Superior temporal gyrus (tissue), 1 donor: ENCODE results near the gene FTCDNL1.
A peak's percentile ranks its signal among the peaks of the same experiment; 100 is the strongest.

Source experiments
- DNase-seq: peaks from one replicate; pipeline ENCODE4 v3.0.0-alpha.2; 2016; ENCODE audit errors: extremely low spot score

FTCDNL1 gene

DNA sequence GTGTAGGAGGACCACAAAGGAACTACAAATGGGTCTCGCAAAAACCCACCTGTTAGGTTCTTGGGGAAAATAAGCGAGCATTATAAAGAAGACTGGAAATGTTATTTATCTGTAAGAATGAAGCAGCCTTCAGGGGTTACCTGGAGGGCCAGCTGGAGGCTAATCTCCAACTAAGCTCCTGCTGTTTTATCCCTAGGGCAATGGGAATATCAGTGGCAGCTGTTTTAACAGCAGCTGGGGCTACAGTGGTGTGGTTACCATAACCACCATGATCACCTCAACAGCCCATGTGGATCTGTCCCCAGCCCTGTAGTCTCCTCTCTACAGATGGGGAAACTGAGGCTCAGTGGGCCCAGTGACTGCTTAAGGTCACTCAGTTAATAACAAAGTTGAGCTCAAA is 108.1 kb downstream of the FTCDNL1 start:
- DNase-seq = no peak

DNA sequence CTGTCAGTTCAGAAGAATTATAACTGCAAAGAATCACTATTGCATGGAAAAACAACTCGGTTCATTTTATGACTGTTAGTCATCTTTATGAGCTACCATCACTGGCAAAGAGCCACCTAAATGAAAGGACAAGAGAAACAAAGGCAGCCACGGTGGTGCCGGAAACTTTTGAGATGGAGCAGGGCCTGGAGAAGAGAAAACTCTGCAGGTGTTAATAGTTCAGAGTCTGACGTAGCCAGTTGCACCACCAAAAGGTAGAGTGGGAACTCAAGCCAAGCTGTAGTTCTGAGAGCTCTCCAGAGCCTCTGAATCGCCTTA is 110.9 kb downstream of the FTCDNL1 start:
- DNase-seq = no peak

DNA sequence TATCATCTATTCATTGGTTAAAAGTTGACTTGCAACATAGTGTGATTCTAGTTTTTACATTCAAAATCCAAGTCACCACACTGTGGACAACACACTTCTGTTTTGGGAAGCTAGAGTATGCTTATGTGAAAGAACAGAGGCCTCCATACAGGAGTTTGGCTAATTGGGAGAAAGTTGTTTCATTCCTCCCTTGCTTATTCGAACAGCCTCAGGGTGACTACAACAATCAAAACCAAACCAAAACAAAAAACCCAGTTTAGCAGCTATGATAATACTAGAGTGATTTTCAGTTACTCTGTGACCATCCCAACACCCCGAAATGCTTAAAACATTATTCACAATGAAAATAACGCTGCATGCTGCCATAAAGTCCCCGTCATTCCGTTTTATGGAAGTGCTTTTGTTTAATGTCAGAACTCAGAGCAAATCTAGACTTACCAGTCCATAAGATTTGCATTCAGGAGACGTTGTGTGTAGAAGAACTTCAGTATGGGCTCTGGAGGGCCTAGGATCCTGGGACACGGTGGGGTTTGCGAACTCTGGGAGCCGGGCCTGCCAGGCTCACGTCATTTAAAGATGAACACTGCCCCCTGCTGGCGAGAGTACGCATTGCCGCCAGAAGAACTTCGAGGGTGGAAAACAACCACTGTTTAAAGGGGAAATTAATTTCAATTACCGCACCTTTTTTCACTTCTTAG is 111.4 kb downstream of the FTCDNL1 start:
- DNase-seq = peak; percentile 93

DNA sequence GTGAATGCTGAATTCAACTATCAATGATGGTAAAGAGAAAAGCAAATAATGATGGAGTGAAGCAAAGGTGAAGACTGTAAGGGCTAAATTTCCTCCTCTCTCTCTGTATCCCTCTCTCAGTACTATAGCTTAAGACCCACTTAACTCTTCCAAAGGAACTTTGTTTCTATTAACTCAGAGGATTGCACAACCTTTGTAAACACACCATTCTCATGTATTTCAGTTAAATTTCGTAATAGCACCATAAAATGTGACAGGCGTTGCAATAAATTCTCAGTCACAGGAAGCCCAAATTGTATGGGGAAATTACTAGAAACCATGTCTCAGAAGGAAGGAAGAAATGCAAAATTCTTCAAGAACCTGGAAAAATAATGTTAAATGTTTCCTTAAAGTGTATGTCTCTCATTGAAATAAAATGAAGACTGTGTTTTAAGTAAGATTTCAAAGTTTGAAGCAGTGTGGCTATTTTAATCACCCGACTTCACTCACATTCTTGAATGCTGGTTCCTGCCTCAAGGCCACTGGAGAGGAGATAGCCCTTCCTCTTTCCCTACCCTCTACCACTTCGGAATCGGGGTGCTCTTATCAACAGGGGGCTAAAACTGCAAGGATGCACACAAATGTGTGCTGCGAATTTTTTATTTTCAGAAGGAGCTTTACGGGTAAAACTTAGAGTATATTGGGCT is 112.1 kb downstream of the FTCDNL1 start:
- DNase-seq = peak; percentile 6

DNA sequence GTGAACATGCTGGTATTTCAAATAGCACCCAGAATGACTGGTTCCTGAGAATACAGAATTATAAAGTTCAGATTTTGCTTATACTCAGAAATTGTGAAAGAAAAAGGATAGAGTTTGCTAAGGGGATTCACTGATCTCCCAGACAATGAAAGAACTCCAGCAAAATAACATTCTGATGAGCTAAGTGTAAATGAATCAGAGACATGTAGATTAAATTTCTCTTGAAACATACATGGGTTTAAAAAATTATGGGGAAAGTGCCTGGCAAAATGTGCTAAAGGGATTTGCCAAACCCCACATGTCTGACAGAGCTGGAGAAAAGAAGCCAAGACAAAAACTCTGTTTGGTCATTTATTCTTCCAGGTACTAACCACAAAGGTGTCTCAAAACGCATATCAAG is 116.3 kb downstream of the FTCDNL1 start:
- no peak for DNase-seq

DNA sequence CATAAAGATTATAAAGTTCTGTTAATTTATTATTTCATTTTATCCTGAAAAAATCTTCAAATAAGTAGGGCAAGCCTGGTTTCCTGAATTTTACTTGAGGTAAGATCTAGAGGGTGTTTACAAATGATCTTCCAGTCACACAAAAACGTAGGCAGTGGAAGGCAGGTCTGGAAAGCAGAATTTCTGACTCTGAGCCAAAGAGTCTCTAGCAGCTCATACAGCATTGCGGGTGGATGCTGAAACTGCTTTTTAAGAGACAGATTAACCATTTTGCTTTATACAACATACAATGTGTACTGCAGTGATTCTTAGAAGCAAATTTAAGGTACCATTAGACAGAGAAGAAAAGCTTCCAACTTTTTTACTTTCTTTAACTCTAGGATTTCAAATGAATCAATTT is 117.0 kb downstream of the FTCDNL1 start:
- DNase-seq = peak; percentile 8

DNA sequence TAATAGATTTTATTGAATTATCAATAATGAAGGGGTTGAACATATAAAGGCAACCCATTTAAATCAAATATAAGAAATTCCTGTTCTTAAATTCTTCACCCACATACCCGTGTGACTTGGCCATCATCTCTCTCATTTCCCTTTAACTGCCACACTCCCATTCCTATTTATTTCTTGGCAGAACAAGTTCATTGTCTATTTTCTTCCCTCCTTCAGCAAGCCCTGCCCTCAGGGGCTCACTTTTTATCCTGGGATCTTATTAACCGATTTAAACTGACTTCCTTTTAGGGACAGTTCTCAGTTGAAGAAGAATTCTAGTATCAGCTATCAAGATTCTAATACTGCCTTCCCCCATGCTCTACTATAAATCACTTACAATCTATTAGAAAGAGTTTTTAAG is 123.2 kb downstream of the FTCDNL1 start:
- no peak for DNase-seq

DNA sequence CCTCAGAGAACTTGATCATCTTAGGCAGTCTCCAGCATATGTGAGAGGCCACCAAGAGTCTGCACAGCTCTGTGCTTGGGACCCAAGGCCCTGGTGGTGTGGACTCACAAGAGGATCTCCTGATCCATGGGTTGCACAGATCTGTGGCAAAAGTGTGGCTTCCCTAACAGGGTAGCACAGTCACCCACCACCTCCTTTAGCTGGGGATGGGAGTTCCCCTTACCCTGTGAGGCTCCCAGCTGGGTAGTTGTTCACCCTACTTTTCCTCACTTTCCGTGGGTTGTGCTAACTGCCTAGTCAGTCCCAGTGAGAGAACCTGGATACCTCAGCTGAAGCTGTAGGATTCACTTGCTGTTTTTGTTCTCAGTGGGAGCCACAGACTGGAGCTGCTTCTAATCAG is 123.7 kb downstream of the FTCDNL1 start:
- no peak for DNase-seq

DNA sequence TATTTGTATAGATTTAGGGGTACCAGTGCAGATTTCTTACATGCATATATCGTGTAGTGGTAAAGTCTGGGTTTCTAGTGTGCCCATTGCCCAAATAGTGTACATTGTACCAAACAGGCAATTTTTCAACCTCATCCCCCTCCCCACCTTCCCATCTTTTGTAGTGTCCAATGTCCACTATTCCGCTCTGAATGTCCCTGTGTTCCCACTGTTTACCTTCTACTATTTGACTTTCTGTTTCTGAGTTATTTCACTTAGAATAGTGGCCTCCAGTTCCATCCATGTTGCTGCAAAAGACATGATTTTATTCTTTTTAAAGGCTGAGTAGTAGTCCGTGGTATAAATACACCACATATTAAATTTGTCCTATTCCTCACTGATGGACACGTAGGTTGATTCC is 132.9 kb downstream of the FTCDNL1 start:
- no peak for DNase-seq

DNA sequence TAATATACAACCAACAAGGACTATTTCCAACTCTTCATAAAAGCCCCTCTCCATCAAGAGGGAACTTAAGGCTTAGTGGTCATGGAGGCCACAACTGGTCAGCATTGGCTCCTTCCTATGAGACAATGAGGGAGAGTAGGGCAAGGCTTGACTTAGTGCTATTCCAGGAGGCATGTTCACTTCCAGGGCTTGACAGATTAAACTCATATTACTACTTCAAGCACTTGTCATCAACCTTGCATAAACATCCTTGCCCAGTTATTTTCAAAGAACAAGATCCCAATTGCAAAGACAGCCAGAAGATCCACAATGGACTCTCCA is 133.4 kb downstream of the FTCDNL1 start:
- DNase-seq = no peak

DNA sequence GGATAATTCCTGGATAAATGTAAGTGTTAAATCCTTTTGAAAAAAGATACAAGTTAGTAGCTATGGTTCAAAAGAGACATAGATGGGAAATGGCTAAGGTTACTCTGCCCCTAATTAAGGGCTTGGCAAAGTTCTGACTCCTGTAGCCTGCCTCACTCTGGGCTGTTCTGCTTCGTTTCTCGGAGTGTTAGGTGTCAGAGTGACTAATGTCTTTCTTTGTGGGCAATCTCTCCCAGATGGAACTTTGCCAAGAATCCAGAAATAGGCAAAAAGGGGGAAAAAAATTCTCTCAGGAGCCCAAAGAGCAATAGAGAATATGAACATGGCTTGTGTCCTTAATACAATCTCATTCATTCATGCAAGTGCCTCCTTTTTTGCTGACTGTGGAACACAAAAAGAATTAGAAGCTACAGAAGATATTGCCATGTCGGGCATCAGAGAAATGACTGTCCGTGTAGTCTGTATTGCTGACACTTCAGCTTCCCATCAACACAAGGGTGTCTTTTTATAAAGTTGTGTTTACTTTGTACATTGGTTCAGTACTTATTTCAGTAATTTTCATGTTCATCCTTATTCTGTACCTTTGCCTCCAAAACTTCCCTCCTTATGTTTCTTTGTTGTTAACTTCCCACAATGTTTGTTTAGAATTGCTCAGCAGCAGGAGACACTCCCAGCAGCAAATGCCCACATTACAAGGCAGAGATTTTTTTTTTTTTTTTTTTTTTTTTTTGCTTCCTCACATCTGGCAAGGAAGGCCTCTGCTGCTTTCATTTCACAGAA is 134.0 kb downstream of the FTCDNL1 start:
- DNase-seq = no peak

DNA sequence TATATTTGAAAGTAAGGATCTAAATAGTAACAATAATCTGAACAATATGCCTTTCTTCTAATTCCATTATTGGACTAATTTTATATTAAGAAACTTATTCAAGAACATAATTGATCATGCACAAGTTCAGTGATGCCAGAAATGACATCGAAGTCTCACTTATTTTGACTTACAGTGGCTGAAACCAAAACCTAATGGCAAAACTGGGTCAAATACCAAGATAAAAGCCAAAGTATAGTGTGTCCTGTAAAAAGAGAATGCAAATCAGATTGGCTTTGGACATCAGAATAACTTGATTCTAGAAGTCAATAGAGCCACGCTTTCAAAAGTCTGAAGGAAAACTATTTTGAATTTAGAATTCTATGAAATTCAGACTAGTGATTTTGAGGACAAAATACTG is 137.2 kb downstream of the FTCDNL1 start:
- DNase-seq = no peak

DNA sequence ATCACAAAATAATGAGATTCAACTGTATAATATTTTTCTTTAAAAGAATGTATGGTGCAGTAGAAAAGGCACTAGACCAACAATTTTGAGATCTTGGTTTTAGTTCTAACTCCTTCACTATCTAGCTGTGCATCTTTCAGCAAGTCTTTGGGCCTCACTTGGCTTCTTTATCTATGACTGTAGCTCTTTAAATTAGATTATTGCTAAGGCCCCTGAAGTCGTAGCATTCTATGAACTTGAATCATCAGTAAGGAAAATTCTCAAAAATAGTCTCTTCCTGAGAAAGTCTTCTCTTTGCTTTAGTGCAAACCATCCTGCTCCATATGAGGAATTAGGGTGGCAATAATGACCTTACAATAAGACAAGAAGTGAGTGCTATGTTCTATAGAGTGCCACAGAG is 140.4 kb downstream of the FTCDNL1 start:
- DNase-seq = no peak
